ENCODE results near the gene CACNA1G.

CACNA1G gene

GRCh38 chr17:50651661-50652060 is 91.1 kb downstream of the CACNA1G start:
- DNase-seq (ENCODE audit: low read depth): no peak

GRCh38 chr17:50653738-50654137 is 93.2 kb downstream of the CACNA1G start:
- DNase-seq (ENCODE audit: low read depth): no peak

DNA sequence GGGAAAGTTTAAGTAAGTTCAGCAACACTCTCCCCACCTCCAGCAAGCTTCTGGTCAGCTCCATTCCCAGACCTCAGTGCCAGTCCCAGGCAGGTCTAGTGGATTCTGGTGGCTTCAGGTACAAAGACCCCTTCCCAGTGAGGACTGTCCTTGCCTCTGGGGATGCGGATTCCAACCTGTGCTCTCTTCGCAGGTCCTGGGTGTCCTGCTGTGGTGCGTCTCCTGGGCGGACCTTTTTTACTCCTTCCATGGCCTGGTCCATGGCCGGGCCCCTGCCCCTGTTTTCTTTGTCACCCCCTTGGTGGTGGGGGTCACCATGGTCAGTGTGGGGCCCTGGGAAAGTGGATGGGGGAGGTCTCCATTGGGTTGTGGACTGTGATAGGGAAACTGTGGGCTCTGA is 96.0 kb downstream of the CACNA1G start:
- no peak for DNase-seq (ENCODE audit: low read depth)

DNA sequence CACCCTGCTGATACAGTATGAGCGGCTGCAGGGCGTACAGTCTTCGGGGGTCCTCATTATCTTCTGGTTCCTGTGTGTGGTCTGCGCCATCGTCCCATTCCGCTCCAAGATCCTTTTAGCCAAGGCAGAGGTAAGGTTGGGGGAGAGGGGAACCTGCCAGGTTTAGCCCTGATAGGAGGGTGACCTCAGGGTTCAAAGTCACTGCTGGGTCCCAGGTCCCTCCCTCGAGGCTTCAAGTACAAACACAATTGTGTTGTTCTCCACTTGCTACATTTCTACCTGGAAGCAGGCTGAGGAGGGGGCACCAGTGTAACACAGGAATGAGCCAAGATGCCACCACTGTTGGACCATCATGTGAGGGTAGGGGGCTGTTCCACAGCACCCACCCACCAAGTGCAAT is 96.5 kb downstream of the CACNA1G start:
- no peak for DNase-seq (ENCODE audit: low read depth)

DNA sequence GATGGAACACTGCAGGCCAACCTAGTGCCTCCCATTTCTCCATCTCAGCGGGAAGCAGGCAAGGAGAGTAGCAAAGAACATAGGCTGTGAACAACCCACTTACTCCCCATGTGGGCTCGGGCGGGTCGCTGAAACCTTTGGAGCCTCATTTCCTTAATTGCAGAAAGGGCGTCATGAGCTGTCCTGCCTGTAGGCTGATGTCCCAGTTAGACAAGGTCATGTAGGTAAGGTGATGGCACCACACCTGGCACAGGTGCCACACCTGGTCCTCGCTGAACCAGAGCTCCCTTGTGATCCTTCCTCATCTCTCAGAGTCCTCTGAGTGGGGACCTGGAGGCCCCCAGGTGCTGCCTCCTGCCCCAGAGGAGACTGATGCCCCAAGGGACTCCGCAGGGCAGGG is 97.1 kb downstream of the CACNA1G start:
- no peak for DNase-seq (ENCODE audit: low read depth)

GRCh38 chr17:50658616-50659015 is 98.1 kb downstream of the CACNA1G start:
- no peak for DNase-seq (ENCODE audit: low read depth)

- no peak for DNase-seq (ENCODE audit: low read depth)
Observed at GRCh38 chr17:50659179-50659578, 98.7 kb downstream of the CACNA1G start.

DNA sequence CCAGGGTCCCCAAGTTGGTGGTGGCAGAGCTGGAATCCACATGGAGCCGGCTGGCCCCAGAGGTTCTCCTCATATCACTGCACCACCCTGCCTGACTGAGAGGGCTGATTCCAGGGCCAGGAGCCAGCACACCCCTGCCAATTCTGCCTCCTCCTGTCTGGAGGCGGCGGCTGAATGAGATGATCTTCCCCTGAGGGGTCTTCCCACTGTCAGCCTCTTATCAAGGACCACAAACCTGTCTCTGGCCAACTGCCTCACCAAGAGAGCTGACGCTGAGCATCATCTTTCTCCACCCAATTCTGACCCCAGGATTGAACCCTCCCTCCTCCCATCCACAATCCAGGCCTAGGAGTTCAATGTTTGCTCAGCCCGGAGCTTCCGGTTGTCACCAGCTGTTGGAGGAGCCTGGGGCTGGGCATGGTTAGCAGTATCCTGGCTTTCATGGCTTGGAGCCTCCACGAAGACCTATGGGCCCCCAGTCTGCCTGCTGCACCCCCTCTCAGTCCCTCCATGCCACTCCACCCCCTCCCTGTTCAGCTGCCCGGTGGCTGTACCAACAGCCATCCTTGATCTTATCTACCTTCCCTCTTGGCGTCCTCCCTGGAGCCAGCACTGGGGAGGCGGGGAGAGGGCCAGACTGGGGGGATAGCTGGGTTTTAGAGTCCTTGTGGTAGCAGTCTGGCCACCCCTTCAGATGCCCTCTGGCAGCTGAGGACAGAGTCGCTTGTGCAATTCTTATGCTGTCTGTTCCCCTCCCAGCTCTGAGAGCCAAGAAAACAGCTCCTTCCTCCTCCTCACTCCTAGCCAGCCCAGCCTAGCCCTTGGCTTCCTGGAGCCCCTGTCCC is 99.7 kb downstream of the CACNA1G start:
- DNase-seq (ENCODE audit: low read depth): peak; percentile 63

DNA sequence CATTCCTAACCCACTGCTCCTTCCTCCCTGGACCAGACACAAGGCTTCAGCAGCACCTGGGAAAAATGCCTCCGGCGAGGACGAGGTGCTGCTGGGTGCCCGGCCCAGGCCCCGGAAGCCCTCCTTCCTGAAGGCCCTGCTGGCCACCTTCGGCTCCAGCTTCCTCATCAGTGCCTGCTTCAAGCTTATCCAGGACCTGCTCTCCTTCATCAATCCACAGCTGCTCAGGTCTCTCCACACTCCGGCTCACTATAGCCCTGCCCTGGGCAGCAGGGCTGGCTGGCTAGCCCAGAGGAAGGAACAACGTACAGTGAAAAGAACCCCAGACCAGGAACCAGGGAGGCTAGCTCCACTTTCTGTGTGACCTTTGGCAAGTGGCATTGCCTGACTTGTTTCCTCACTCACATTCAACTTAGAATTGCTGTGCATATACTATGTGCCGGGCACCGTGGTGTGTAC is 100.4 kb downstream of the CACNA1G start:
- no peak for DNase-seq (ENCODE audit: low read depth)

GRCh38 chr17:50661348-50661747 is 100.8 kb downstream of the CACNA1G start:
- DNase-seq (ENCODE audit: low read depth): no peak

DNA sequence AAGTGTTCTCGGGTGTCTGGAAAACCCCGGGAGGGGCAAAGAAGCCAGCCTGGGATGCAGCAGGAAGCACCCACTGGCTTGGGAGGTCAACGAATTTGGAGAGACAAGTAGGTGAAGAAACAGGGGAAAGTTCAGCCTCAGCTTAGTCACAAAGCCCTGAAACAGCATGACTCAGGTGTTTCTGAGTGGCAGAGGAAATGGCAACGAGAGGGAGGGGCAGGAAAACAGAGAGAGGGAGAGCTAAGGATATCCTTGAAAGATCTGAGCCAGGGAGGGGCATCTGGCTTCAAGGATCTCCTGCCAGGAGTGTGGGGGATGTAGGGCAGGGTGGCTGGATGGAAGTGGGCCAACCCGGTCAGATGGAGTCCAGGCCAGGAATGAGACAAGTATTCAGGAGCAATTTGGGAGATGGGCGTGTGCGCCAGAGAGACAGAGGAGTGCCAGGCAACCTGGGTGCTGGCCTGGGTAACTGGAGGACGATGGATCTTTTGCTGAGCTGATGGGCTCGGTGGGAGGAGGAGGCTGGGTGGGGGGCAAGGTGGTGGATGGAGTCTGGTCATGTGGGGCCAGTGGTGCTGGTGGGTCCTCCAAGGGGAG is 101.4 kb downstream of the CACNA1G start:
- peak; percentile 93 for DNase-seq (ENCODE audit: low read depth)

DNA sequence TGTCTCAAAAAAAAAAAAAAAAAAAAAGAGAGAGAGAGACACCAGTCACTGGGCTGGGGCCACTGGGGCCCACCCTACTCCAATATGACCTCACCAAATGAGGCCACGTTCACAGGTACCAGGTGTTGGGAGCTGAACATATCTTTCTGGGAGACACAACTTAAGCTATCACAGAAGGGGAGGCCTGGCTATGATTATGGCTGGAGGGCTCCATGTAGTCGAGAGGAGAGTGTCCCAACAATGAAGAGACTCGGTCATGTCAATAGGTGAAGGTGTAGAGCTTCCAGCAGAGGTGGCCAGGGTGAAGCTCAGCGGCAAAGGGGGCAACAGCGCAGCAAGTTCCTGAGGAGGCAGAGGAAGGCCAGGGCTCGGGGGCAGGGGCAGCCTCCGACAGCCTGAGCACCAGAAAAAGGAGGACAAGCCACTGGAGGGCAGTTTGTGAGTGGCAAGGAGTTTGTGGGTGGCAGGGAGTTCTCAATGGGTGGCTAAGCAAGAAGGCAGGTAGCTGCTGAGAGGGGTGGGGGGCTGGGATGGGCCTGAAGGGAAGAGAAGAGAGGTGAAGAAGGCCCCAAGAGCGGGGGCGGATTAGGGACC is 102.2 kb downstream of the CACNA1G start:
- DNase-seq (ENCODE audit: low read depth): no peak

DNA sequence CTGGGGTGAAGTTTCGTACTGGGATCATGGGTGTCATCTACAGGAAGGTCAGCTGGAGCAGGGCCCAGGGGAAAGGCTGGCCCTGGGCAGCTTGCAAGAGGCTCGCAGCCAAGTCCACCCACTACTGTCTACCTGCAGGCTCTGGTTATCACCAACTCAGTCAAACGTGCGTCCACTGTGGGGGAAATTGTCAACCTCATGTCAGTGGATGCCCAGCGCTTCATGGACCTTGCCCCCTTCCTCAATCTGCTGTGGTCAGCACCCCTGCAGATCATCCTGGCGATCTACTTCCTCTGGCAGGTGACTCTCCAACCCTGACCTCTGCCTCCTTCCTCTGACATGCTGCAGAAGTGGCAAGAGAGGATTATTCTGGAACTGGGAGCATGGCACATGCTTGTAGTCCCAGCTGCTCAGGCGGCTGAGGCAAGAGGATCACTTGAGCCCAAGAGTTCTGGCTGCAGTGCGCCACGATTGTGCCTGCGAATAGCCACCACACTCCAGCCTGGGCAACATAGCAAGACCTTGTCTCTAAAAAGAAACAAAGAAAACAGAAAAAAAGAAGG is 103.4 kb downstream of the CACNA1G start:
- DNase-seq (ENCODE audit: low read depth): no peak

GRCh38 chr17:50664788-50665458 is 104.4 kb downstream of the CACNA1G start:
- no peak for DNase-seq (ENCODE audit: low read depth)

DNA sequence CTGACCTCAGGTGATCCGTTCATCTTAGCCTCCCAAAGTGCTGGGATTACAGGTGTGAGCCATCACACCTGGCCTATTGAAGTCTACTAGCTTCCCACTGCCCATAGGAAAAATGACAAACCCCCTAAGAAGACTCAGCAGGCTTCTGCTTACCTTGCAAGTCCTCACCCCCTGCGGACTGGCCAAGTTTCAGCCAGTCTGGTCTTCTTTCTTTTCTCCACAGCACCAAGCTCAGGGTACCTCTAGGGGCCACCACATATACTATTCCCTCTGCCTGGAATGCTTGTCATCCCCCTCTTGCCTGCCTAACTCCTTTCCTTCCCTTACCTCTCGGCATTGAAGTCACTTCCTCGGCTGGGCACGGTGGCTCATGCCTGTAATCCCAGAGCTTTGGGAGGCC is 105.3 kb downstream of the CACNA1G start:
- no peak for DNase-seq (ENCODE audit: low read depth)

- DNase-seq (ENCODE audit: low read depth): no peak
Observed at GRCh38 chr17:50666316-50666715, 105.8 kb downstream of the CACNA1G start.

DNA sequence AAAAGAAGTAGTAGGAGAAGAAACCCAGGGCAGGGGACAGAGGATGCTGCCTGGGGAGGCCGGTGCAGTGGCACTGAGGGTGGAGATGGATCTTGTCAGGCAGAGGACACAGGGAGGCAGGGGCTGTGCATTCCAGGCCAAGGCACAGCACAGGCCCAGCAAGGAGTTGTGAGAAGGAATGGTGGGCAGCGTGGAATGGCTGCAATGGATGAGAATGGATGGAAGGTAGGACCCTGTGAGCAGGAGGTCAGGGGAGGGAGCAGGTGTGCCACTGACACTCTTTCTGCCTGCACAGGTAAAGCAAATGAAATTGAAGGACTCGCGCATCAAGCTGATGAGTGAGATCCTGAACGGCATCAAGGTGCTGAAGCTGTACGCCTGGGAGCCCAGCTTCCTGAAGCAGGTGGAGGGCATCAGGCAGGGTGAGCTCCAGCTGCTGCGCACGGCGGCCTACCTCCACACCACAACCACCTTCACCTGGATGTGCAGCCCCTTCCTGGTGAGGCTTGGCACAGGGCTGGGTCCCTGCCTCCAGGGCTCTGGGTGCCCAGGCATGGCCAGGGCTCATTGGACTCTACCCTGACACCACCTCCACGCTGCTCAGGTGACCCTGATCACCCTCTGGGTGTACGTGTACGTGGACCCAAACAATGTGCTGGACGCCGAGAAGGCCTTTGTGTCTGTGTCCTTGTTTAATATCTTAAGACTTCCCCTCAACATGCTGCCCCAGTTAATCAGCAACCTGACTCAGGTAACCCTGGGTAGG is 106.9 kb downstream of the CACNA1G start:
- DNase-seq (ENCODE audit: low read depth): no peak

GRCh38 chr17:50668025-50668837 is 107.7 kb downstream of the CACNA1G start:
- no peak for DNase-seq (ENCODE audit: low read depth)

DNA sequence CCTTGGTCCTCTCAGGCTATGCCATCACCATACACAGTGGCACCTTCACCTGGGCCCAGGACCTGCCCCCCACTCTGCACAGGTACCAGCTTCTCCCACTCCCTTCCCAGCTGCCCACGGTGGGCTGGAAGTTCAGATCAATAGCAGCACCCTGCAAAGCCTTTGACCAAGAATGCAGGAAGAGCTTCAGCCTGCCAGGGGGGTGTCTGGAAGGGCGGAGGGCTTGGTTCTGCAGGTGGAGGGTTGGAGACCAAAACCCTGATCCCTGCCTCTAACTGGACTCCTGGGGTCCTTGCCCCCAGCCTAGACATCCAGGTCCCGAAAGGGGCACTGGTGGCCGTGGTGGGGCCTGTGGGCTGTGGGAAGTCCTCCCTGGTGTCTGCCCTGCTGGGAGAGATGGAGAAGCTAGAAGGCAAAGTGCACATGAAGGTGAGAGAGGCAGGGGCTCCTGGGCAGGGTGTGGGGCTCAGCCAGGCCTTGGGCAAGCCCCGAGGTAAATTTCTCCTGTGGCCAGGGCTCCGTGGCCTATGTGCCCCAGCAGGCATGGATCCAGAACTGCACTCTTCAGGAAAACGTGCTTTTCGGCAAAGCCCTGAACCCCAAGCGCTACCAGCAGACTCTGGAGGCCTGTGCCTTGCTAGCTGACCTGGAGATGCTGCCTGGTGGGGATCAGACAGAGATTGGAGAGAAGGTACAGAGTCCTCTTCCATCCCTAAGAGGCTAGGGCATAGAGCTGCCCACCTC is 108.5 kb downstream of the CACNA1G start:
- DNase-seq (ENCODE audit: low read depth): no peak

- DNase-seq (ENCODE audit: low read depth): no peak
Observed at GRCh38 chr17:50672071-50672470, 111.6 kb downstream of the CACNA1G start.
